GM23248 (cell line): ENCODE data around the gene PNMA6F.

ENCODE experiments used
- EZH2 ChIP-seq: fragments of 200-600 bp; sonication (generic); IDR thresholded peaks from 2 replicates; pipeline ENCODE4 v1.6.1; 2018; ENCODE audit warnings: antibody characterized with exemption, mild to moderate bottlenecking; ENCODE audit not compliant: insufficient read depth, poor library complexity, severe bottlenecking
- EZH2phosphoT487 ChIP-seq: fragments of 200-600 bp; sonication (generic); IDR thresholded peaks from 2 replicates; pipeline ENCODE4 v1.6.1; 2018; ENCODE audit warnings: antibody characterized with exemption, moderate library complexity, mild to moderate bottlenecking, low read depth; ENCODE audit not compliant: insufficient read depth

DNA sequence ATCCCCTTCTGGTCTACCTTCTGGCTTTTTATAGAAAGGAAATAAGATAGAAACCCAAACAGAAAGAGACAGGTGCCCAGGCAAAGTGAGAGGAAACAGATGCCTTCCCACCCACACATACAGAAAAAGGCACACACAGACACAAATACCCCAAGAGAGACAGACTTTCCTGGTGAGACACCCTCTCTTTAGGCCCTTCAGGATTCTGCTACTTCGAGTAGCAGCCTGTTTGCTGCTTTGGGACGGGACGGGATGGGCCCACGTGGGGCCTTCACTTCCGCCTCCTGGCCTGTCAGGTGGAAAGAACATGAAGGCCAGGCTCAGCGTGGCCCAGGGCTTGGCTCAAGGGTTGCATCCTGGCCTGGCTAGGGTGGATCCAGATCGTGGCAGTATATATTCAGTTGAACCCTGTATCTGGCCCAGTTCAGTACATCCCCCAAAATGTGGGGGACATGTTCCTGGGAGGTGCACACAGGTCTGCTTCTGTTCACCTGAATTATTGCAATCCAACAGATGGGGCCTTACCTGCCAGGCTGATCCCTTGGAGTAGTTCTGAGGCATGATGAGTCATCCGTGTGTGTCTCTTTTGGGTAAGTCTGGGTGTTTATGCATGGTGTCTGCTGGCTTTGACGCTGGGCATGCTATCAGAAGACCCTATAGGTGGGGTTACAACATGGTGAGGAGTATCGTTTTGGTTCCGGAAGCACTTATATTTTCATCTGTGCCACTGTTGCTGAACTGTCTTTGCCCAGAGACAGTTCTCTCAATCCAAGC lies 14.7 kb upstream of the PNMA6F start:
- TF ChIP-seq EZH2 (no peak), EZH2phosphoT487 (no peak)
